Neutrophil (primary cell): ENCODE measurements around the gene CCDC88C.

Source experiments
- H3K27ac ChIP-seq: fragments of 200-600 bp; sonication (generic); 2 replicates; pipeline ENCODE4 v1.5.1; 2016; ENCODE audit warnings: mild to moderate bottlenecking, moderate library complexity
- H3K27me3 ChIP-seq: fragments of 200-600 bp; sonication (generic); 2 replicates; pipeline ENCODE4 v1.6.0; 2016; ENCODE audit warnings: mild to moderate bottlenecking
- H3K36me3 ChIP-seq: fragments of 200-600 bp; sonication (generic); 2 replicates; pipeline ENCODE4 v1.5.1; 2017
- H3K4me1 ChIP-seq, 2 experiments: fragments of 200-600 bp in 1 of 2; sonication (generic) in 1 of 2; 1 replicate in 1 of 2; 2 replicates in 1 of 2; pipeline versions ENCODE4 v1.5.1 to v1.6.1; 2013 to 2016; ENCODE audit warnings: low read depth in 1 of 2, low read length in 1 of 2, mild to moderate bottlenecking in 1 of 2, moderate library complexity in 1 of 2; ENCODE audit not compliant: control insufficient read depth in 1 of 2, insufficient read depth in 1 of 2
- H3K4me3 ChIP-seq, 2 experiments: fragments of 200-600 bp in 1 of 2; sonication (generic) in 1 of 2; 1 replicate in 1 of 2; 2 replicates in 1 of 2; pipeline ENCODE4 v1.5.1; 2013 to 2016; ENCODE audit warnings: low read depth in 1 of 2, low read length in 1 of 2, mild to moderate bottlenecking in 1 of 2, moderate library complexity in 1 of 2
- H3K9me3 ChIP-seq: fragments of 200-600 bp; sonication (generic); 2 replicates; pipeline ENCODE4 v1.5.1; 2016
- TF ChIP-seq, protein P1 (sequence below): fragments of 200-600 bp; sonication (generic); IDR thresholded peaks from 2 replicates; pipeline ENCODE4 v1.5.1; 2016; ENCODE audit warnings: antibody characterized with exemption

CCDC88C gene

DNA sequence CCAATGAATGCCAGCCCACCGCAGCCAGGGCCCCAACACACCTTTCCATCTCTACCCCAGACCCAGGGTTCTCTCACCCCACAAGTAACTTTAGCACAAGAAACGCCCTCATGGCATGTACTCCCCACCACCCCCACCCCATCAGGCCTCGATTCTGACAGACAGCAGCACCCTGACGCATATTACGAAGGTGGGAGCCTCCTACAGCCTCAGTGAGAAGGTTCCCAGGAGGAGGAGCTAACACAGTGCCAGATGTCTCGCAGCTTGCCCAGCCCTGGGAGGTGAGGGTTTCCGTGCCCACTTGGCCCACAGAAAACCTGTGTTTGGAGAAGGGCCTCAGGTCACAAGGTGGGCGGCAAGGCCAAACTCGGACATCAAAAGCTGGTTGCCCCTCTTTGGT lies 32.4 kb downstream of the CCDC88C start:
- Histone ChIP-seq H3K9me3 (no peaks in the 10 kb centered on the region), H3K27me3 (no peaks in the 10 kb centered on the region), H3K4me1 (peaks cover 36 to 37% of the 10 kb centered on the region in 2 experiments), H3K36me3 (peaks cover 6% of the 10 kb centered on the region), H3K27ac (no peak overlapping the region), H3K4me3 (no peak overlapping the region)
- TF ChIP-seq, protein P1, sequence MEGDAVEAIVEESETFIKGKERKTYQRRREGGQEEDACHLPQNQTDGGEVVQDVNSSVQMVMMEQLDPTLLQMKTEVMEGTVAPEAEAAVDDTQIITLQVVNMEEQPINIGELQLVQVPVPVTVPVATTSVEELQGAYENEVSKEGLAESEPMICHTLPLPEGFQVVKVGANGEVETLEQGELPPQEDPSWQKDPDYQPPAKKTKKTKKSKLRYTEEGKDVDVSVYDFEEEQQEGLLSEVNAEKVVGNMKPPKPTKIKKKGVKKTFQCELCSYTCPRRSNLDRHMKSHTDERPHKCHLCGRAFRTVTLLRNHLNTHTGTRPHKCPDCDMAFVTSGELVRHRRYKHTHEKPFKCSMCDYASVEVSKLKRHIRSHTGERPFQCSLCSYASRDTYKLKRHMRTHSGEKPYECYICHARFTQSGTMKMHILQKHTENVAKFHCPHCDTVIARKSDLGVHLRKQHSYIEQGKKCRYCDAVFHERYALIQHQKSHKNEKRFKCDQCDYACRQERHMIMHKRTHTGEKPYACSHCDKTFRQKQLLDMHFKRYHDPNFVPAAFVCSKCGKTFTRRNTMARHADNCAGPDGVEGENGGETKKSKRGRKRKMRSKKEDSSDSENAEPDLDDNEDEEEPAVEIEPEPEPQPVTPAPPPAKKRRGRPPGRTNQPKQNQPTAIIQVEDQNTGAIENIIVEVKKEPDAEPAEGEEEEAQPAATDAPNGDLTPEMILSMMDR, result no peak

DNA sequence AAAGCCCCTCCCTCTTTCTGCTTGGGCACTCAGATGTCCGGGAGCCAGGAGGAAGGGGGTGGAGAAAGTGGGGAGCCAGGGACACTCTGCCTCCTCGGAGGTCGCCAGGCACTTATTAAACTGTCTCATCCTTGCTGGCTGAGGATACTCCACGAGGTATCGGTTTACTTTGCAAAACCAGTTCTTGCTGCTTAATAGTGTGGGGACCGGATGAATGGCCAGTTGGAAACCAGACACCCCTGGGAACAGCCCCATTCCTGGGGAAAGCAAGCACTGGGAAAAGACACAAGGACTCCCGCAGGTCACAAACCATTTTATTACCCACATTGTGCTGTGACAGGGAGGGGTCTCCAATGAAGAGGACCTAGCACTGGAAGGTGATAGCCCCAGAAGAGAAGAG lies 34.2 kb downstream of the CCDC88C start:
- TF ChIP-seq, protein P1, result no peak
- no peak overlapping the region for H3K27ac ChIP-seq
- peaks cover 6% of the 10 kb centered on the region for H3K36me3 ChIP-seq
- no peaks in the 10 kb centered on the region for H3K27me3 ChIP-seq
- H3K9me3 ChIP-seq, result no peaks in the 10 kb centered on the region
- peaks cover 45% of the 10 kb centered on the region in 2 experiments for H3K4me1 ChIP-seq
- no peak overlapping the region for H3K4me3 ChIP-seq

GRCh38 chr14:91381801-91382670 lies 35.6 kb downstream of the CCDC88C start:
- Histone ChIP-seq H3K9me3 (no peaks in the 10 kb centered on the region), H3K4me1 (peaks cover 51 to 52% of the 10 kb centered on the region in 2 experiments), H3K27ac (peak overlapping the region; percentile 84), H3K27me3 (no peaks in the 10 kb centered on the region), H3K4me3 (no peak overlapping the region), H3K36me3 (peaks cover under 1% of the 10 kb centered on the region)
- TF ChIP-seq, protein P1, result no peak

DNA sequence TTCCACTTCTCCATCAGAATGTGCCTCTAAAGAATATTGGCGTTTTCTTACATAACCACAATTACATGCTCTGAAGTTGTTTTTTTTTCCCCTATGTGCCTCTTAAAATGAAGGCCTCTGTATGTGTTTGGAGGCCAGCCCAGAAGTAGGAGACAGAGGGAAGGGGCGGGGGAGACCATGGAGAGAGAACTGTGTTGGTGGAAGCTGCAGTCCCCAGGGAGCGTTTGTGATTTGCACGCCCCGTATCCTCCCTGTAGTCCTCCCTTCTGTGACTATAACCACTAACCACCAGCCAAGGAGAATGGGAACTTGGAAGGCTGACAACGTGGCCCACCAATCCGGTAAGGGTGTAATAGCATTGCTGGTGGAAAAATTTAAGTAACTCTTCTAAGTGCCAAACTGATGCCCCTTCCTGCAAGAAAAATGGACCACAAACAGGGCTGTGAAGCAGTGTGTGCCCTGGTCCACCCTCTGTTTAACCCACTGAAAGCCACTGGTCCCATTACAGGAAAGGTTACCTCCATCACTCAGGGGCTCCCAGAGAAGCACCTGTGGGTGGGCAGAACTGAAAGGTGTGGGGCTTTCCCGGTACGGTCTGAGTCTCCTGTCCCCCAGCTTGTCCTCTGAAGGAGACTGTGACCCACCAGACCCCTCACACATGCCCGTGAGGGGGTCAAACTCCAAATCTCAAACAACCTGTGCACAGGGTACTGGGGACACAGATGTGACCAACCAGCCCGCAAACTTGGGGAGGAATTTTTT lies 36.8 kb downstream of the CCDC88C start:
- Histone ChIP-seq H3K4me1 (peaks cover 59 to 63% of the 10 kb centered on the region in 2 experiments), H3K36me3 (no peaks in the 10 kb centered on the region), H3K27me3 (no peaks in the 10 kb centered on the region), H3K4me3 (no peak overlapping the region), H3K9me3 (no peaks in the 10 kb centered on the region), H3K27ac (peak overlapping the region; percentile 84)
- TF ChIP-seq, protein P1, result no peak

- Histone ChIP-seq H3K27ac (peak overlapping the region; percentile 84), H3K4me3 (no peak overlapping the region), H3K9me3 (no peaks in the 10 kb centered on the region), H3K27me3 (no peaks in the 10 kb centered on the region), H3K4me1 (peaks cover 59 to 68% of the 10 kb centered on the region in 2 experiments), H3K36me3 (no peaks in the 10 kb centered on the region)
- TF ChIP-seq, protein P1, result no peak
Measured at GRCh38 chr14:91380123-91380522, 37.5 kb downstream of the CCDC88C start.
